ENCODE results near the gene MCCD1. TPM values are rescaled to one million over a fixed set of nuclear protein-coding genes. Genes with fewer than 3 reads are reported as not detected.
"Not testable (repeated sequence)": the region's sequence is repeated elsewhere in the genome, so short reads cannot be mapped to it uniquely, and the experiment has no call there.

MCCD1 gene
- total RNA-seq, 2 donors from 2014 or later = not detected

GRCh38 chr6:31502586-31502985, 26.2 kb upstream of the MCCD1 start:
- intact Hi-C loops (cut with DNase I) = no loop called here
- TF ChIP-seq CTCF (IDR thresholded peaks at IDR 0.05) = no peak
- Histone ChIP-seq H3K36me3 (no peaks in the 10 kb centered on the region), H3K27ac (no peak overlapping the region), H3K4me1 (no peaks in the 10 kb centered on the region), H3K9me3 (no peaks in the 10 kb centered on the region), H3K4me3 (no peak overlapping the region), H3K27me3 (no peaks in the 10 kb centered on the region), H3K9ac (ENCODE audit: low read depth in 2 of 2, low read length in 2 of 2) (no peak overlapping the region)
- no peak for DNase-seq

- DNase-seq; H3K9ac ChIP-seq (ENCODE audit: low read depth in 2 of 2, low read length in 2 of 2); H3K36me3 ChIP-seq; H3K27ac ChIP-seq; H3K4me3 ChIP-seq; H3K9me3 ChIP-seq; H3K27me3 ChIP-seq; H3K4me1 ChIP-seq; intact Hi-C loops (cut with DNase I): not testable (repeated sequence)
Observed at GRCh38 chr6:31509036-31509435, 19.7 kb upstream of the MCCD1 start.

- Histone ChIP-seq H3K9me3 (no peaks in the 10 kb centered on the region), H3K27me3 (no peaks in the 10 kb centered on the region), H3K36me3 (no peaks in the 10 kb centered on the region), H3K27ac (no peak overlapping the region), H3K4me1 (no peaks in the 10 kb centered on the region), H3K9ac (ENCODE audit: low read depth in 2 of 2, low read length in 2 of 2) (no peak overlapping the region), H3K4me3 (no peak overlapping the region)
- DNase-seq = no peak
- intact Hi-C loops (cut with DNase I) = no loop called here
- TF ChIP-seq CTCF (IDR thresholded peaks at IDR 0.05) = no peak
Observed at GRCh38 chr6:31510007-31510406, 18.8 kb upstream of the MCCD1 start.

- no peak overlapping the region for H3K4me3 ChIP-seq
- no peak overlapping the region for H3K9ac ChIP-seq (ENCODE audit: low read depth in 2 of 2, low read length in 2 of 2)
- DNase-seq = no peak
- H3K27ac ChIP-seq = no peak overlapping the region
- no peaks in the 10 kb centered on the region for H3K36me3 ChIP-seq
- no peaks in the 10 kb centered on the region for H3K9me3 ChIP-seq
- H3K27me3 ChIP-seq = no peaks in the 10 kb centered on the region
- TF ChIP-seq CTCF (IDR thresholded peaks at IDR 0.05) = no peak
- H3K4me1 ChIP-seq = no peaks in the 10 kb centered on the region
- intact Hi-C loops (cut with DNase I) = no loop called here
Observed at GRCh38 chr6:31513456-31514165, 15.2 kb upstream of the MCCD1 start.

- no peak overlapping the region for H3K9ac ChIP-seq (ENCODE audit: low read depth in 2 of 2, low read length in 2 of 2)
- no peaks in the 10 kb centered on the region for H3K4me1 ChIP-seq
- DNase-seq = no peak
- H3K27me3 ChIP-seq = no peaks in the 10 kb centered on the region
- no peaks in the 10 kb centered on the region for H3K36me3 ChIP-seq
- no peak overlapping the region for H3K4me3 ChIP-seq
- H3K9me3 ChIP-seq = no peaks in the 10 kb centered on the region
- no peak for TF ChIP-seq CTCF (IDR thresholded peaks at IDR 0.05)
- intact Hi-C loops (cut with DNase I) = no loop called here
- H3K27ac ChIP-seq = no peak overlapping the region
Observed at GRCh38 chr6:31521835-31522234, 6.9 kb upstream of the MCCD1 start.

- H3K27ac ChIP-seq = no peak overlapping the region
- no peak overlapping the region for H3K9ac ChIP-seq (ENCODE audit: low read depth in 2 of 2, low read length in 2 of 2)
Observed at GRCh38 chr6:31525553-31525931, 3.2 kb upstream of the MCCD1 start.

More at GRCh38 chr6:31525553-31525931, 3.2 kb upstream of the MCCD1 start:
- intact Hi-C loops (cut with DNase I) = no loop called here
- TF ChIP-seq CTCF (IDR thresholded peaks at IDR 0.05) = no peak
- Histone ChIP-seq H3K27me3 (no peaks in the 10 kb centered on the region), H3K4me1 (no peaks in the 10 kb centered on the region), H3K4me3 (no peak overlapping the region), H3K9me3 (no peaks in the 10 kb centered on the region), H3K36me3 (no peaks in the 10 kb centered on the region)
- no peak for DNase-seq

Measured in colonic mucosa (tissue), 4 donors.